A673 (cell line): ENCODE results near the gene CPT1A.

Source experiments
- CTCF ChIP-seq: fragments of 300-800, 200-600 bp; sonication (generic); conservative IDR thresholded peaks from 2 replicates; pipeline ENCODE4 v1.5.1; 2017; ENCODE audit warnings: low read depth, mild to moderate bottlenecking, antibody characterized with exemption, low read length, moderate library complexity, mixed read lengths
- EZH2 ChIP-seq: fragments of 200-600 bp; sonication (generic); IDR thresholded peaks from 2 replicates; pipeline ENCODE4 v1.6.1; 2017; ENCODE audit warnings: borderline replicate concordance, low read depth, mild to moderate bottlenecking, mixed read lengths, antibody characterized with exemption, low read length; ENCODE audit not compliant: poor library complexity, severe bottlenecking

- TF ChIP-seq CTCF (no peak), EZH2 (no peak)
Measured at GRCh38 chr11:68749229-68750123, 92.2 kb downstream of the CPT1A start.
